GM08714 (cell line): ENCODE results near the gene PSMD13.

Experiments used
- H3K4me3 ChIP-seq: fragments of 200-500 bp; sonication (Bioruptor generic); 2 replicates; pipeline ENCODE4 v1.5.1; 2014; ENCODE audit warnings: mild to moderate bottlenecking, low read length, inconsistent platforms
- ZNF274 ChIP-seq: IDR thresholded peaks from 2 replicates; pipeline ENCODE4 v1.6.1; 2012; ENCODE audit warnings: mild to moderate bottlenecking, low read depth, low read length

PSMD13 gene

GRCh38 chr11:293271-293851, 56.6 kb downstream of the PSMD13 start:
- TF ChIP-seq ZNF274 = no peak
- H3K4me3 ChIP-seq = no peak overlapping the region

GRCh38 chr11:293852-294661, 57.3 kb downstream of the PSMD13 start:
- TF ChIP-seq ZNF274 = no peak
- H3K4me3 ChIP-seq = no peak overlapping the region

GRCh38 chr11:294780-295179, 58.0 kb downstream of the PSMD13 start:
- no peak for TF ChIP-seq ZNF274
- H3K4me3 ChIP-seq = no peak overlapping the region

- TF ChIP-seq ZNF274 = no peak
- H3K4me3 ChIP-seq = no peak overlapping the region
Measured at GRCh38 chr11:295351-296170, 58.8 kb downstream of the PSMD13 start.

- no peak for TF ChIP-seq ZNF274
Measured at GRCh38 chr11:296171-297050, 59.6 kb downstream of the PSMD13 start.

GRCh38 chr11:297051-297585, 60.3 kb downstream of the PSMD13 start:
- no peak overlapping the region for H3K4me3 ChIP-seq
- no peak for TF ChIP-seq ZNF274

More at GRCh38 chr11:296171-297050, 59.6 kb downstream of the PSMD13 start:
- H3K4me3 ChIP-seq = no peak overlapping the region

GRCh38 chr11:297586-298405, 61.0 kb downstream of the PSMD13 start:
- no peak for TF ChIP-seq ZNF274
- H3K4me3 ChIP-seq = no peak overlapping the region

GRCh38 chr11:298406-299065, 61.8 kb downstream of the PSMD13 start:
- no peak for TF ChIP-seq ZNF274
- H3K4me3 ChIP-seq = no peak overlapping the region

GRCh38 chr11:299081-299891, 62.5 kb downstream of the PSMD13 start, which contains the start of gene IFITM5:
TSS of gene IFITM5 (minus strand) at chr11:299526. CDS start at chr11:299490, 36 bp downstream.
- H3K4me3 ChIP-seq = no peak within 1 kb of the TSS
- TF ChIP-seq ZNF274 = no peak

- no peak for TF ChIP-seq ZNF274
Measured at GRCh38 chr11:299951-300735, 63.4 kb downstream of the PSMD13 start.

More at GRCh38 chr11:299951-300735, 63.4 kb downstream of the PSMD13 start:
- no peak overlapping the region for H3K4me3 ChIP-seq
